Hepatocyte (in vitro differentiated cells): ENCODE measurements around the gene SEL1L3.

Experiments
- CTCF ChIP-seq: fragments of 200-600 bp; sonication (generic); IDR thresholded peaks from 2 replicates; pipeline ENCODE4 v1.5.1; 2016; ENCODE audit warnings: antibody characterized with exemption, mild to moderate bottlenecking; ENCODE audit not compliant: poor library complexity
- EZH2 ChIP-seq: fragments of 200-600 bp; sonication (generic); IDR thresholded peaks from 2 replicates; pipeline ENCODE4 v1.6.1; 2016; ENCODE audit warnings: antibody characterized with exemption, mild to moderate bottlenecking, borderline replicate concordance
- EZH2phosphoT487 ChIP-seq: fragments of 200-600 bp; sonication (generic); IDR thresholded peaks from one replicate; pipeline ENCODE4 v1.6.1; 2018; ENCODE audit warnings: antibody characterized with exemption, mild to moderate bottlenecking, low read depth, moderate library complexity; ENCODE audit not compliant: unreplicated experiment, severe bottlenecking

- TF ChIP-seq CTCF: no peak
- no peak for TF ChIP-seq EZH2
- no peak for TF ChIP-seq EZH2phosphoT487
Observed at GRCh38 chr4:25743971-25744370, 118.8 kb downstream of the SEL1L3 start.
